Tibial artery (tissue), 4 donors: ENCODE data around the gene SLC66A2.
A peak's percentile ranks its signal among the peaks of the same experiment; 100 is the strongest.

ENCODE experiments used
- DNase-seq, 2 donors: peaks; one replicate each; pipeline ENCODE4 v3.0.0-alpha.2; 2019
- H3K27ac ChIP-seq, 2 donors: fragments of 200-600 bp; sonication (generic) in 1 of 2; 1 replicate in 1 of 2; 2 replicates in 1 of 2; pipeline ENCODE4 v1.5.1; 2018 to 2019; ENCODE audit warnings: mild to moderate bottlenecking in 1 of 2
- H3K27me3 ChIP-seq, 2 donors: fragments of 200-600 bp; sonication (generic) in 1 of 2; one replicate each; pipeline versions ENCODE4 v1.5.1 to v1.6.0; 2016 to 2019
- H3K36me3 ChIP-seq, 3 donors: fragments of 200-600 bp; sonication (generic) in 2 of 3; one replicate each; pipeline ENCODE4 v1.5.1; 2016 to 2019; ENCODE audit warnings: mild to moderate bottlenecking in 2 of 3
- H3K4me1 ChIP-seq, 4 donors: fragments of 200-600 bp; sonication (generic) in 2 of 4; 1 replicate in 3 of 4; 2 replicates in 1 of 4; pipeline ENCODE4 v1.5.1; 2016 to 2019
- H3K4me3 ChIP-seq, 2 donors: fragments of 200-600 bp; sonication (generic) in 1 of 2; 1 replicate in 1 of 2; 2 replicates in 1 of 2; pipeline ENCODE4 v1.5.1; 2018 to 2019; ENCODE audit warnings: mild to moderate bottlenecking in 2 of 2
- H3K9me3 ChIP-seq, 3 donors: fragments of 200-600 bp; sonication (generic) in 1 of 3; one replicate each; pipeline ENCODE4 v1.5.1; 2016 to 2019
- CTCF ChIP-seq, 2 experiments: fragments of 200-600 bp in 1 of 2; fragments of 450-650 bp in 1 of 2; IDR thresholded peaks; one replicate each; pipeline ENCODE4 v1.5.1; 2017 to 2019; ENCODE audit warnings: antibody characterized with exemption in 2 of 2, mild to moderate bottlenecking in 1 of 2, moderate library complexity in 1 of 2
- intact Hi-C: fragments of 100-400 bp; cut with DNase I; formaldehyde crosslinking; loops from one replicate; pipeline ENCODE4 v1.15.0; 2023; ENCODE audit warnings: low total_unique reads

SLC66A2 gene

GRCh38 chr18:79927607-79928562 is 23.6 kb downstream of the SLC66A2 start:
- Histone ChIP-seq H3K36me3 (peaks cover 40 to 71% (median 48%) of the 10 kb centered on the region in 3 donors), H3K4me1 (no peaks in the 10 kb centered on the region), H3K9me3 (peaks cover 0 to 34% (median 28%) of the 10 kb centered on the region in 3 donors), H3K27ac (no peak overlapping the region), H3K27me3 (no peaks in the 10 kb centered on the region), H3K4me3 (no peak overlapping the region)
- peak; percentile 12 to 59 for DNase-seq
- no peak for TF ChIP-seq CTCF (IDR thresholded peaks at IDR 0.05)
- intact Hi-C loops, result no loop called here

- Histone ChIP-seq H3K36me3 (peaks cover 36 to 76% (median 54%) of the 10 kb centered on the region in 3 donors), H3K4me1 (no peaks in the 10 kb centered on the region), H3K27me3 (no peaks in the 10 kb centered on the region), H3K4me3 (no peak overlapping the region), H3K9me3 (peaks cover 0 to 31% (median 20%) of the 10 kb centered on the region in 3 donors), H3K27ac (no peak overlapping the region)
- intact Hi-C loops, result no loop called here
- peak; percentile 11 to 48 for DNase-seq
- TF ChIP-seq CTCF (IDR thresholded peaks at IDR 0.05), result no peak
Measured at GRCh38 chr18:79926715-79927606, 24.5 kb downstream of the SLC66A2 start.

- Histone ChIP-seq H3K4me3 (no peak overlapping the region), H3K9me3 (peaks cover 0 to 27% (median 16%) of the 10 kb centered on the region in 3 donors), H3K36me3 (peaks cover 31 to 70% (median 54%) of the 10 kb centered on the region in 3 donors), H3K4me1 (no peaks in the 10 kb centered on the region), H3K27ac (no peak overlapping the region), H3K27me3 (no peaks in the 10 kb centered on the region)
- intact Hi-C loops, result no loop called here
- no peak for TF ChIP-seq CTCF (IDR thresholded peaks at IDR 0.05)
- peak; percentile 3 to 53 for DNase-seq
Measured at GRCh38 chr18:79926306-79926705, 25.1 kb downstream of the SLC66A2 start.

- intact Hi-C loops, result no loop called here
- DNase-seq, result peak; percentile 12 to 42
- peaks cover 0 to 16% (median 16%) of the 10 kb centered on the region in 3 donors for H3K9me3 ChIP-seq
- no peaks in the 10 kb centered on the region for H3K4me1 ChIP-seq
- H3K4me3 ChIP-seq, result no peak overlapping the region
- H3K27me3 ChIP-seq, result no peaks in the 10 kb centered on the region
- H3K27ac ChIP-seq, result no peak overlapping the region
- H3K36me3 ChIP-seq, result peaks cover 20 to 57% (median 52%) of the 10 kb centered on the region in 3 donors
- no peak for TF ChIP-seq CTCF (IDR thresholded peaks at IDR 0.05)
Measured at GRCh38 chr18:79924814-79925731, 26.4 kb downstream of the SLC66A2 start.
